PC-3 (cell line): ENCODE results near the gene SETBP1.

Experiments
- EZH2 ChIP-seq: fragments of 300-600 bp; sonication (generic); IDR thresholded peaks from one replicate; pipeline ENCODE4 v1.6.1; 2017; ENCODE audit warnings: antibody characterized with exemption, mild to moderate bottlenecking, low read length; ENCODE audit not compliant: unreplicated experiment
- TF ChIP-seq, protein P1 (sequence below): fragments of 300-600 bp; sonication (generic); conservative IDR thresholded peaks from 2 replicates; pipeline ENCODE4 v1.5.1; 2017; ENCODE audit warnings: antibody characterized with exemption, low read depth, mild to moderate bottlenecking, low read length

DNA sequence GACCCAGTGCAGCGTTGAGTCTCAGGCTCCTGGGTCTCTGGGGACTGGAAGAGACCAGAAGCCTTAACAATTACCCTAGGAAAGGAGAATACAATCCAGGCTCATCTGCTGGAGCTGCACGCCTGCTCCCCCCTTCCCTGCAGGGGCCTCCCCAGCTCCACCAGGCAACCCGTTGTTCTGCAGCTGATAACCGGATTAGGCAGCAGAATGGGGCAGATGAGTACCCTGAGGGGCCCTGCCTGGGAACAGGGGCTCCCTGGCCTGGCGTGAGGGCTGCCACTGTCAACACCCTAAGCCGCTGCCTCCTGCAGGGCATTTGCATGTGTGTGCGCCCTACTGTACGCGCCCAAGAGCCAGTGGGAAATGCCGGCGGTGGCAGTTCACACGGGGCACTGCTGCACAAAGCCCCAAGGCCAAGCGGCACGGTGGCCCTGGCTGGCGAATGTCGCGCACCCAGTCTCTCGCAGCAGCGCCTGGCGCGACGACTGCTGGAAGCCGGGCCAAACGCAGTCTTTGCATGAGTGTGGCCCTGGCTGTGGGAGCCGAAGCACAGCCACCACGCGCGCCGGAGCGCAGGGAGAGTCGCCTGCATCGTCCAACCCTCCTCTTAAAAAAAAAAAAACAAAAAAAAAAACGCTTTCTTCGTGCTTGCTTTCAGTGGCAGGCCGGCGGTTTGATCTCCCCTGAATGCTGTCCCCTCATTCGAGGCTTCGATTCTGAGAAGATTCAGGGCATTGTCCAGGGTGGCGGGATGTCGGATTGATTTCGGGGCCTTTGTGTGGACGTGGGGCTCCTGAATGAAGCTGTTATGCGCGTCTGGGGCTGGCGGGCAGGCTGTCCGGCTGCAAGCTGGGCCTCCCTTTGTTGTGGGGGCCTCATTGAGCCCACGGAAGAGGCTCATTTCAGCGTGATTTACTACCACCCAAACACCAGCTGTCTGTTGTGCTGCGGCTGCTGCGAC, 63.8 kb downstream of the SETBP1 start:
- TF ChIP-seq, protein P1, sequence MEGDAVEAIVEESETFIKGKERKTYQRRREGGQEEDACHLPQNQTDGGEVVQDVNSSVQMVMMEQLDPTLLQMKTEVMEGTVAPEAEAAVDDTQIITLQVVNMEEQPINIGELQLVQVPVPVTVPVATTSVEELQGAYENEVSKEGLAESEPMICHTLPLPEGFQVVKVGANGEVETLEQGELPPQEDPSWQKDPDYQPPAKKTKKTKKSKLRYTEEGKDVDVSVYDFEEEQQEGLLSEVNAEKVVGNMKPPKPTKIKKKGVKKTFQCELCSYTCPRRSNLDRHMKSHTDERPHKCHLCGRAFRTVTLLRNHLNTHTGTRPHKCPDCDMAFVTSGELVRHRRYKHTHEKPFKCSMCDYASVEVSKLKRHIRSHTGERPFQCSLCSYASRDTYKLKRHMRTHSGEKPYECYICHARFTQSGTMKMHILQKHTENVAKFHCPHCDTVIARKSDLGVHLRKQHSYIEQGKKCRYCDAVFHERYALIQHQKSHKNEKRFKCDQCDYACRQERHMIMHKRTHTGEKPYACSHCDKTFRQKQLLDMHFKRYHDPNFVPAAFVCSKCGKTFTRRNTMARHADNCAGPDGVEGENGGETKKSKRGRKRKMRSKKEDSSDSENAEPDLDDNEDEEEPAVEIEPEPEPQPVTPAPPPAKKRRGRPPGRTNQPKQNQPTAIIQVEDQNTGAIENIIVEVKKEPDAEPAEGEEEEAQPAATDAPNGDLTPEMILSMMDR: no peak
- TF ChIP-seq EZH2: no peak
